Neural progenitor cell (in vitro differentiated cells): Measurements from ENCODE around the gene CD83. TPM values are rescaled to one million over a fixed set of nuclear protein-coding genes. Genes with fewer than 3 reads are reported as not detected.
"Not testable (repeated sequence)": the region's sequence is repeated elsewhere in the genome, so short reads cannot be mapped to it uniquely, and the experiment has no call there.

Source experiments
- DNase-seq: peaks from one replicate; pipeline ENCODE4 v3.0.0-alpha.2; 2016; ENCODE audit warnings: low spot score
- H2AFZ ChIP-seq: fragments of 200-600 bp; sonication (generic); replicated peaks from 2 replicates; pipeline ENCODE4 v1.6.1; 2016; ENCODE audit warnings: antibody characterized with exemption
- H3F3A ChIP-seq: fragments of 200-600 bp; sonication (generic); 2 replicates; pipeline ENCODE4 v1.6.1; 2016; ENCODE audit warnings: antibody characterized with exemption, low read depth
- H3K27ac ChIP-seq: fragments of 200-600 bp; sonication (generic); 2 replicates; pipeline ENCODE4 v1.5.1; 2016; ENCODE audit warnings: mild to moderate bottlenecking
- H3K27me3 ChIP-seq: fragments of 200-600 bp; sonication (generic); 2 replicates; pipeline ENCODE4 v1.6.1; 2016; ENCODE audit warnings: mild to moderate bottlenecking, moderate library complexity
- H3K36me3 ChIP-seq: fragments of 200-600 bp; sonication (generic); 2 replicates; pipeline ENCODE4 v1.5.1; 2016
- H3K4me1 ChIP-seq: fragments of 200-600 bp; sonication (generic); 2 replicates; pipeline ENCODE4 v1.6.1; 2016; ENCODE audit warnings: mixed run types
- H3K4me2 ChIP-seq: fragments of 200-600 bp; sonication (generic); 2 replicates; pipeline ENCODE4 v1.6.1; 2016
- H3K4me3 ChIP-seq: fragments of 200-600 bp; sonication (generic); 2 replicates; pipeline ENCODE4 v1.5.1; 2016
- H3K79me2 ChIP-seq: fragments of 200-600 bp; sonication (generic); 2 replicates; pipeline ENCODE4 v1.6.1; 2016; ENCODE audit warnings: low read depth
- H3K9ac ChIP-seq: fragments of 200-600 bp; sonication (generic); 2 replicates; pipeline ENCODE4 v1.6.1; 2016
- H3K9me3 ChIP-seq: fragments of 200-600 bp; sonication (generic); 2 replicates; pipeline ENCODE4 v1.5.1; 2016; ENCODE audit warnings: low read depth
- H4K20me1 ChIP-seq: fragments of 200-600 bp; sonication (generic); 2 replicates; pipeline ENCODE4 v1.6.1; 2016; ENCODE audit warnings: low read depth
- H3K27ac Mint-ChIP-seq: 3 replicates; pipeline ENCODE4 v1.8.0; 2021; ENCODE audit warnings: mixed read lengths
- H3K27me3 Mint-ChIP-seq: 2 replicates; pipeline ENCODE4 v1.8.0; 2022; ENCODE audit warnings: low read depth, mild to moderate bottlenecking, inconsistent platforms, moderate library complexity, mixed read lengths; ENCODE audit not compliant: insufficient read depth
- H3K36me3 Mint-ChIP-seq: 3 replicates; pipeline ENCODE4 v1.8.0; 2021; ENCODE audit warnings: mixed read lengths
- H3K4me1 Mint-ChIP-seq: 3 replicates; pipeline ENCODE4 v1.8.0; 2021; ENCODE audit warnings: mixed read lengths
- H3K4me3 Mint-ChIP-seq: 3 replicates; pipeline ENCODE4 v1.8.0; 2021; ENCODE audit warnings: mild to moderate bottlenecking, moderate library complexity, mixed read lengths
- H3K9me3 Mint-ChIP-seq: 3 replicates; pipeline ENCODE4 v1.8.0; 2020; ENCODE audit warnings: mixed read lengths
- CTCF ChIP-seq: fragments of 200-600 bp; sonication (generic); IDR thresholded peaks from 2 replicates; pipeline ENCODE4 v1.5.1; 2017; ENCODE audit warnings: antibody characterized with exemption, mild to moderate bottlenecking
- EZH2 ChIP-seq: fragments of 200-600 bp; sonication (generic); IDR thresholded peaks from 2 replicates; pipeline ENCODE4 v1.6.1; 2017; ENCODE audit warnings: antibody characterized with exemption, mild to moderate bottlenecking, moderate library complexity
- EZH2phosphoT487 ChIP-seq: fragments of 200-600 bp; sonication (generic); IDR thresholded peaks from 2 replicates; pipeline ENCODE4 v1.6.1; 2017; ENCODE audit warnings: antibody characterized with exemption
- total RNA-seq: library from RNA; depleted of rRNA; stranded (reverse); fragments of >200 nt; gene quantifications from 2 replicates; pipeline ENCODE4 v1.2.3, GENCODE V29; 2015; ENCODE audit warnings: low replicate concordance

CD83 gene
- total RNA-seq, 1 donor from 2014 or later, result 0.80 TPM

DNA sequence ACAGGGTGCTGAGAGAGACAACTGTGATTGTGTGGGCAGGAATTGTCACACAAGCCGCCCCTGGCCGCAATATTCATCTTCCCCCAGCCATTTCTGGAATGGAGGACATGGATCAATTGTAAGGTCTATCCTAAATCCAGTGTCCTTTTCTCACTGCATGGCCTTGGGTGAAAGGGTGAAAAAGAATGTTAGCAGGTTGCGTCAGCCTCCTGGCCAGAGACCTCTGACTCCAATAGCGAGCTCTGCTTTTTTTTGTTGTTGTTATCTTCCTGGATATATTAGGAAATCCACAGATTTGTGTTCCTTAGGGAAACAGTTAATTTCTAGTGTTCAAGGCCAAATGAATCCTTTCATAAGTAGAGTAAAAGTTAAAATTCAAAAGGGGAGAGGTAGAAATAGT is 47.1 kb upstream of the CD83 start:
- Histone ChIP-seq H3K9me3 (no peaks in the 10 kb centered on the region), H3K9ac (no peak overlapping the region), H3K27ac (no peak overlapping the region), H4K20me1 (no peaks in the 10 kb centered on the region), H3K79me2 (no peaks in the 10 kb centered on the region), H2AFZ (no peak overlapping the region), H3K4me3 (no peak overlapping the region), H3F3A (no peaks in the 10 kb centered on the region), H3K36me3 (no peaks in the 10 kb centered on the region), H3K27me3 (no peaks in the 10 kb centered on the region), H3K4me2 (no peak overlapping the region), H3K4me1 (no peaks in the 10 kb centered on the region)
- H3K27ac Mint-ChIP-seq, result no peak overlapping the region
- no peaks in the 10 kb centered on the region for H3K36me3 Mint-ChIP-seq
- TF ChIP-seq EZH2 (no peak), EZH2phosphoT487 (no peak), CTCF (no peak)
- H3K27me3 Mint-ChIP-seq, result no peaks in the 10 kb centered on the region
- DNase-seq, result no peak
- no peak overlapping the region for H3K4me3 Mint-ChIP-seq
- H3K9me3 Mint-ChIP-seq, result no peaks in the 10 kb centered on the region
- H3K4me1 Mint-ChIP-seq, result peaks cover 12% of the 10 kb centered on the region

- TF ChIP-seq EZH2 (no peak), EZH2phosphoT487 (no peak), CTCF (no peak)
- H3K27ac Mint-ChIP-seq, result no peak overlapping the region
Observed at GRCh38 chr6:14072084-14072483, 45.5 kb upstream of the CD83 start.

DNA sequence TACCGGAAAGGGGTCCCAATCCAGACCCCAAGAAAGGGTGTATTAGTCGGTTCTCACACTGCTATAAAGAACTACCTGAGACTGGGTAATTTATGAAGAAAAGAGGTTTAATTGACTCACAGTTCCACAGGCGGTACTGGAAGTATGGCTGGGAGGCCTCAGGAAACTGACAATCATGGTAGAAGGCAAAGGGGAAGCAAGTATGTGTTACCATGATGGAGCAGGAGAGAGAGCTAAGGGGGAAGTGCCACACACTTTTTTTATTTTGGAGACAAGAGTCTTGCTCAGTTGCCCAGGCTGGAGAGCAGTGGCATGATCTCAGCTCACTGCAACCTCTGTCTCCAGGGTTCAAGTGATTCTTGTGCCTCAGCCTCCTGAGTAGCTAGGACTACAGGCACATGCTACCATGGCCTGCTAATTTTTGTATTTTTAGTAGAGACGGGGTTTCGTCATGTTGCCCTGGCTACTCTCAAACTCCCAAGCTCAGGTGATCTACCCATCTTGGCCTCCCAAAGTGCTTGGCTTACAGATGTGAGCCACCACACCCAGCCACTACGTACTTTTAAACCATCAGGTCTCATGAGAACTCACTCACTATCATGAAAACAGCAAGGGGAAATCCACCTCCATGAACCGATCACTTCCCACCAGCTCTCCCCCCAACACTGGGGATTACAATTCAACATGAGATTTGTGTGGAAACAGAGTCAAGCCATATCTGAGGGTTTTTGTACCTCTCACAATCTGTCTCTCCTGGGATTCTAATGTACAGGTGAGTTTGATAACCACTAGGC is 43.8 kb upstream of the CD83 start:
- H3K27ac Mint-ChIP-seq, H3K27ac ChIP-seq, H3K4me1 ChIP-seq, H3K36me3 Mint-ChIP-seq, H3K4me3 ChIP-seq, H4K20me1 ChIP-seq, H3K9me3 ChIP-seq, H3K9me3 Mint-ChIP-seq, H3F3A ChIP-seq, H3K27me3 ChIP-seq, H3K79me2 ChIP-seq, H3K4me3 Mint-ChIP-seq, H3K27me3 Mint-ChIP-seq, H3K9ac ChIP-seq, H2AFZ ChIP-seq, DNase-seq, H3K36me3 ChIP-seq, H3K4me2 ChIP-seq: not testable (repeated sequence)
- H3K4me1 Mint-ChIP-seq, result peaks cover 13% of the 10 kb centered on the region

More at GRCh38 chr6:14072084-14072483, 45.5 kb upstream of the CD83 start:
- Histone ChIP-seq H3K27ac (no peak overlapping the region), H3K36me3 (no peaks in the 10 kb centered on the region), H3K9me3 (no peaks in the 10 kb centered on the region), H3K27me3 (no peaks in the 10 kb centered on the region), H3K4me3 (no peak overlapping the region), H3K9ac (no peak overlapping the region), H2AFZ (no peak overlapping the region), H3K4me2 (no peak overlapping the region), H3K4me1 (no peaks in the 10 kb centered on the region), H4K20me1 (no peaks in the 10 kb centered on the region), H3F3A (no peaks in the 10 kb centered on the region), H3K79me2 (no peaks in the 10 kb centered on the region)
- no peak for DNase-seq
- Mint-ChIP-seq H3K27me3 (no peaks in the 10 kb centered on the region), H3K36me3 (no peaks in the 10 kb centered on the region), H3K4me1 (peaks cover 13% of the 10 kb centered on the region), H3K9me3 (no peaks in the 10 kb centered on the region), H3K4me3 (no peak overlapping the region)

GRCh38 chr6:14074476-14075094 is 43.0 kb upstream of the CD83 start:
- H3K36me3 Mint-ChIP-seq, result no peaks in the 10 kb centered on the region
- H3K9me3 ChIP-seq, result no peaks in the 10 kb centered on the region
- H4K20me1 ChIP-seq, result no peaks in the 10 kb centered on the region
- H3K9me3 Mint-ChIP-seq, result no peaks in the 10 kb centered on the region
- H3K36me3 ChIP-seq, result no peaks in the 10 kb centered on the region
- peaks cover 18% of the 10 kb centered on the region for H3K4me1 Mint-ChIP-seq
- no peaks in the 10 kb centered on the region for H3K4me1 ChIP-seq
- H3K27ac ChIP-seq, result no peak overlapping the region
- H3K4me3 ChIP-seq, result no peak overlapping the region
- H3F3A ChIP-seq, result no peaks in the 10 kb centered on the region
- H3K27ac Mint-ChIP-seq, result no peak overlapping the region
- H3K79me2 ChIP-seq, result no peaks in the 10 kb centered on the region
- no peak overlapping the region for H3K9ac ChIP-seq
- H3K27me3 ChIP-seq, result no peaks in the 10 kb centered on the region
- H3K4me2 ChIP-seq, result no peak overlapping the region
- no peak for DNase-seq
- TF ChIP-seq EZH2phosphoT487 (no peak), EZH2 (no peak), CTCF (no peak)
- H2AFZ ChIP-seq, result no peak overlapping the region
- no peaks in the 10 kb centered on the region for H3K27me3 Mint-ChIP-seq
- no peak overlapping the region for H3K4me3 Mint-ChIP-seq
